Heart right ventricle (tissue), 16 donors: ENCODE data around the gene IMPACT. TPM values are rescaled to one million over a fixed set of nuclear protein-coding genes. Genes with fewer than 3 reads are reported as not detected.

Experiments used
- ATAC-seq, 8 donors: fragments of 200-7000 bp; cut with Tn5 transposase; one replicate each; pipeline ENCODE4 v1.9.1; 2020; ENCODE audit warnings: mild to moderate bottlenecking in 8 of 8, moderate library complexity in 8 of 8, moderate number of reproducible peaks in 1 of 8
- DNase-seq, 2 donors: peaks; one replicate each; pipeline ENCODE4 v3.0.0-alpha.2; 2020
- H3K27ac ChIP-seq, 10 donors: fragments of 200-600 bp; sonication (generic) in 2 of 10; one replicate each; pipeline versions ENCODE4 v1.5.0 to v1.8.0; 2020 to 2022; ENCODE audit warnings: mild to moderate bottlenecking in 3 of 10
- H3K27me3 ChIP-seq, 7 donors: fragments of 200-600 bp; one replicate each; pipeline ENCODE4 v1.8.0; 2021 to 2022; ENCODE audit warnings: mild to moderate bottlenecking in 2 of 7
- H3K36me3 ChIP-seq, 9 donors: fragments of 200-600 bp; sonication (generic) in 1 of 9; one replicate each; pipeline versions ENCODE4 v1.5.0 to v1.8.0; 2020 to 2022; ENCODE audit warnings: mild to moderate bottlenecking in 2 of 9
- H3K4me1 ChIP-seq, 9 donors: fragments of 200-600 bp; sonication (generic) in 1 of 9; one replicate each; pipeline versions ENCODE4 v1.5.0 to v1.8.0; 2020 to 2022; ENCODE audit warnings: mild to moderate bottlenecking in 4 of 9
- H3K4me3 ChIP-seq, 10 donors: fragments of 200-600 bp; sonication (generic) in 2 of 10; one replicate each; pipeline versions ENCODE4 v1.5.0 to v1.8.0; 2020 to 2022; ENCODE audit warnings: mild to moderate bottlenecking in 7 of 10, moderate library complexity in 2 of 10
- H3K9me3 ChIP-seq, 11 donors: fragments of 200-600 bp in 10 of 11; sonication (generic) in 2 of 11; one replicate each; pipeline versions ENCODE4 v1.5.0 to v1.8.0; 2013 to 2022; ENCODE audit warnings: mild to moderate bottlenecking in 2 of 11, control low read depth in 1 of 11, moderate library complexity in 1 of 11
- WGBS, 2 donors: extraction: QIAGEN DNeasy Blood & Tissue Kit; methylation state at CpG; one replicate each; pipeline ENCODE4 v1.1.7; 2013; ENCODE audit warnings: inconsistent platforms in 1 of 2; 5-methylcytosine and 5-hydroxymethylcytosine counted together
- intact Hi-C, 10 donors: fragments of 100-400 bp; cut with DNase I; formaldehyde crosslinking; loops; one replicate each; pipeline versions ENCODE4 v1.11.1 to v1.14.2; 2022
- polyA plus RNA-seq, 2 donors: library from polyadenylated mRNA; stranded (reverse); fragments of 200-250 nt; gene quantifications; one replicate each; pipeline ENCODE4 v1.2.3, GENCODE V29; 2013
- total RNA-seq, 10 donors: library from RNA; stranded (reverse); fragmentation: NEBNext Ultra II Directional in 3 of 10; extraction: Animal tissue kit (Norgen Biotek cat#: 25700) in 3 of 10; gene quantifications; one replicate each; pipeline versions ENCODE4 v1.2.1 to v1.2.4, GENCODE V29; 2021 to 2023
- TF ChIP-seq, protein P1 (sequence below), 9 donors: fragments of 200-600 bp; sonication (generic) in 2 of 9; IDR thresholded peaks; one replicate each; pipeline versions ENCODE4 v1.5.0 to v1.8.0; 2021 to 2022; ENCODE audit warnings: antibody characterized with exemption in 9 of 9, mild to moderate bottlenecking in 5 of 9, moderate library complexity in 1 of 9
- donor health status: Arrhythmogenic right ventricular cardiomyopathy.
- donor health status: ischemic (EF 13 %, LVEDD 7.1; RV severe dilation, severe dysfunction).
- donor health status: healthy with polysubstance abuse.
- donor health status: DM: no; HTN: yes; CAD: no.
- donor health status: DM: no; HTN: no; CAD: no.
- donor health status: ischemic (EF 25% LVEDD 6.9; RV normal size, moderate dysfunction).
- donor health status: ischemic (EF 25% LVEDD 5.7; RV mildly dilated, moderate dysfunction).
- donor health status: healthy.
- donor health status: DM: yes; HTN: yes; CAD: no.
- donor health status: Ischemic cardiomyopathy.
- donor health status: ischemic (EF 35%, LVEDD 5.7; RV mildly dilated, moderate dysfunction).
- donor health status: nonischemic (EF 11% LVEDD 7.7; RV severe dilation, severe dysfunction).
- donor health status: DM: yes; HTN: yes; CAD: no.
- donor health status: PGD.
- donor health status: ischemic (EF 29% LVEDD 5.4; RV normal size, mild dysfunction).
- donor health status: nonischemic (EF 23%, LVEDD 6.1; RV moderate dilation, normal function).

Gene IMPACT
- total and polyA plus RNA-seq, 12 donors: 4.5 to 33.8 (median 26.0) TPM

DNA sequence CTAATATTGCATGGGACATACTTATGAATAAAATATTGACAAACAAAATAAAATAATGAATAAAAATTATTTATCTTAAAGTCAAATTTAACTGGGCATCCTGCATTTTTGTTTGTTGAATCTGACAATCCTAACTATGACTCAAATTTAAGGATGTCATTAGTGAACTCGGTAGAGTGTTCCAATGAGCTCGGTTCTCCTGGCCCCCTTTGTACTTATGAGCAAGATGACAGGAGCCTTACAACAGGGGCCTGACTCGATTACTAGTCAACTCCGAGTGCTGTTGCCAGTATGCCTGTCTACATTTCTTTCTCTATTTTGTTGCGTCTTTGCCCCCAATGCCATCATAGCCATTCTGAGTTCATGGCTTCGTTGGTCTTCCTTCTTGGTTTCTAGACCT is 74.3 kb downstream of the IMPACT start:
- H3K4me3 ChIP-seq: no peak overlapping the region
- H3K27me3 ChIP-seq: no peaks in the 10 kb centered on the region
- intact Hi-C loops: no loop called here
- ATAC-seq (no peak), DNase-seq (no peak)
- no peaks in the 10 kb centered on the region for H3K36me3 ChIP-seq
- TF ChIP-seq, protein P1, sequence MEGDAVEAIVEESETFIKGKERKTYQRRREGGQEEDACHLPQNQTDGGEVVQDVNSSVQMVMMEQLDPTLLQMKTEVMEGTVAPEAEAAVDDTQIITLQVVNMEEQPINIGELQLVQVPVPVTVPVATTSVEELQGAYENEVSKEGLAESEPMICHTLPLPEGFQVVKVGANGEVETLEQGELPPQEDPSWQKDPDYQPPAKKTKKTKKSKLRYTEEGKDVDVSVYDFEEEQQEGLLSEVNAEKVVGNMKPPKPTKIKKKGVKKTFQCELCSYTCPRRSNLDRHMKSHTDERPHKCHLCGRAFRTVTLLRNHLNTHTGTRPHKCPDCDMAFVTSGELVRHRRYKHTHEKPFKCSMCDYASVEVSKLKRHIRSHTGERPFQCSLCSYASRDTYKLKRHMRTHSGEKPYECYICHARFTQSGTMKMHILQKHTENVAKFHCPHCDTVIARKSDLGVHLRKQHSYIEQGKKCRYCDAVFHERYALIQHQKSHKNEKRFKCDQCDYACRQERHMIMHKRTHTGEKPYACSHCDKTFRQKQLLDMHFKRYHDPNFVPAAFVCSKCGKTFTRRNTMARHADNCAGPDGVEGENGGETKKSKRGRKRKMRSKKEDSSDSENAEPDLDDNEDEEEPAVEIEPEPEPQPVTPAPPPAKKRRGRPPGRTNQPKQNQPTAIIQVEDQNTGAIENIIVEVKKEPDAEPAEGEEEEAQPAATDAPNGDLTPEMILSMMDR (IDR thresholded peaks at IDR 0.05): no peak
- H3K27ac ChIP-seq: no peak overlapping the region
- WGBS, 2 donors: 82 to 93% methylated on average over 6 of the region's 6 CpGs
- H3K9me3 ChIP-seq: no peaks in the 10 kb centered on the region
- H3K4me1 ChIP-seq: peaks cover 0 to 4% (median 0%) of the 10 kb centered on the region in 9 donors

DNA sequence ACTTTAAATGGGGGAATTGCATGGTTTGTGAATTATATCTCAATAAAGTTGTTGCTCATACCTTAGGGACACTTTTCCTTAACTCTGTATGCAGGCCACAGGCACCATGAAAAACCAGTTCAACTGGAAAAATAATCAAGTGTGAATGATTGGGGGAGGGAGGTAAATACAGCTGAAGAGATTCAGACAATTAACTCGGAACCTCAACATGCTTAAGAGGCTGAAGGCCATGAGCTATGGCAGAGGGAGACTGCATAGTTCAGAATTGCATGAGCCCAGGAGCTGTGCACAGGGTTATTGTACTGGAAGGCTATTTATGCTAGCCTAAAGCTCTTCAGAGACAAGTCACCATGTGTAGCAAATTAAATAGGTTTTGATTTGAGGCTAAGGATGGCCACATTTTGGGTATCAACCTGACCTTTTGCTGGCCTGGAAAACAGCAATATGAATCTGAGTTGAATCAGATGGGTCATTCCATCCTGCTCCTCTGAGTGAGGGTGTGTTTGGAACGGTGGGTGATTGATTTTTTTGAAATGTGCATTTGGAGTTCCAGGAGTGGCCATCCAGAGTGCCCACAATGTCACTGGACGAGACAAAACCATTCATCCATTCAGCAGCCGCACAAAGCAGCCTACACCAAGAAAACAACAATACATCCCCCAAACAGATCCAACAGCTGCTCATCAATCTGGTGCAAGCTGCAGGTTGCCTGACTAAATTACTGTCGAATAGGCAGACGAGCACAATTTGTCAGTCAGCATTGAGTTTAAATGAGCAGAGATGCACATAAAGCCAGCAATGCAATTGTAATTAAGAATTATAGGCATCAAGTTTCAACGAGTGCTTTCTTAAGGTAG is 76.4 kb downstream of the IMPACT start:
- H3K27me3 ChIP-seq: no peaks in the 10 kb centered on the region
- ATAC-seq: no peak
- no peaks in the 10 kb centered on the region for H3K36me3 ChIP-seq
- TF ChIP-seq, protein P1 (IDR thresholded peaks at IDR 0.05): no peak
- intact Hi-C loops: no loop called here
- no peak for DNase-seq
- H3K4me1 ChIP-seq: no peaks in the 10 kb centered on the region
- no peaks in the 10 kb centered on the region for H3K9me3 ChIP-seq
- H3K4me3 ChIP-seq: no peak overlapping the region
- H3K27ac ChIP-seq: no peak overlapping the region
- 86 to 88% methylated on average over 7 of the region's 7 CpGs for whole genome bisulfite sequencing, 2 donors

Other genes with a start within 250 kb of the IMPACT start
- gene OSBPL1A, start 28.8 kb upstream of the IMPACT start, total RNA-seq: 10 to 100 TPM; 50.9 to 85.6 (median 64.8) TPM
- gene OSBPL1A, start 28.8 kb upstream of the IMPACT start, polyA plus RNA-seq: 10 to 100 TPM; 26.5 to 28.1 TPM
- gene HRH4, start 34.0 kb downstream of the IMPACT start, total RNA-seq: under 1 TPM in 2 of 10 donors, not detected in 8; 0.15 to 0.28 TPM
- gene HRH4, start 34.0 kb downstream of the IMPACT start, polyA plus RNA-seq: under 1 TPM in 1 of 2 donors, not detected in 1; under 0.01 TPM